ENCODE results near the gene TMEM220.

TMEM220 gene

DNA sequence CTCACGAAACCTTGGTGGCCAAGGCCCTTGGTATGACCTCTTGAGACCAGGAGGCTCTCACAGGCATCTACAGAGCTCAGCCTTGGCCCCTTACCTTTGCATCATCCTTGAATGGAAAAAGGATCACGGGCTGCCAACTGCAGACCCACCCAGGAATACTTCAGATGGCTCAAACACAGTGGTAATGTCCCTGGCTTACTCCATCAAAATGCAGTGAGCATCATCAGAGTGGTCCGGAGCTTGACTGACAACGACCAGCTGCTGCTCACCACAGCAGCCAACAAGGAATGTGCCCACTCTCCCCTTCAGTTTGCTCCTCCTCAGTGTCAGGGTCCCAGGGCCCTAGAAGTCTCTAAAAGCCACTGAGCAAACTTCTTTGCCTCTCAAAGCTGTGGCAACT is 55.1 kb downstream of the TMEM220 start:
- Histone ChIP-seq H3K9me2 (replicated peaks; ENCODE audit: control insufficient read depth, low read length) (no peaks in the 10 kb centered on the region), H3K36me3 (ENCODE audit: control insufficient read depth, low read length) (peaks cover 42% of the 10 kb centered on the region), H3K79me2 (ENCODE audit: control insufficient read depth, low read length) (no peaks in the 10 kb centered on the region), H3K4me3 (ENCODE audit: low read length) (no peak overlapping the region), H3K4me1 (ENCODE audit: control insufficient read depth, low read length) (no peaks in the 10 kb centered on the region), H3K27ac (ENCODE audit: low read depth, low read length) (no peak overlapping the region), H3K9me3 (ENCODE audit: control insufficient read depth, insufficient read depth, low read length) (no peaks in the 10 kb centered on the region), H3K27me3 (ENCODE audit: control insufficient read depth, low read length) (no peaks in the 10 kb centered on the region), H3F3A (ENCODE audit: control insufficient read depth, insufficient read depth) (no peaks in the 10 kb centered on the region), H3K4me2 (ENCODE audit: low read length) (no peak overlapping the region), H4K20me1 (ENCODE audit: control insufficient read depth, insufficient read depth, low read depth, low read length) (no peaks in the 10 kb centered on the region)
- TF ChIP-seq, protein P1, sequence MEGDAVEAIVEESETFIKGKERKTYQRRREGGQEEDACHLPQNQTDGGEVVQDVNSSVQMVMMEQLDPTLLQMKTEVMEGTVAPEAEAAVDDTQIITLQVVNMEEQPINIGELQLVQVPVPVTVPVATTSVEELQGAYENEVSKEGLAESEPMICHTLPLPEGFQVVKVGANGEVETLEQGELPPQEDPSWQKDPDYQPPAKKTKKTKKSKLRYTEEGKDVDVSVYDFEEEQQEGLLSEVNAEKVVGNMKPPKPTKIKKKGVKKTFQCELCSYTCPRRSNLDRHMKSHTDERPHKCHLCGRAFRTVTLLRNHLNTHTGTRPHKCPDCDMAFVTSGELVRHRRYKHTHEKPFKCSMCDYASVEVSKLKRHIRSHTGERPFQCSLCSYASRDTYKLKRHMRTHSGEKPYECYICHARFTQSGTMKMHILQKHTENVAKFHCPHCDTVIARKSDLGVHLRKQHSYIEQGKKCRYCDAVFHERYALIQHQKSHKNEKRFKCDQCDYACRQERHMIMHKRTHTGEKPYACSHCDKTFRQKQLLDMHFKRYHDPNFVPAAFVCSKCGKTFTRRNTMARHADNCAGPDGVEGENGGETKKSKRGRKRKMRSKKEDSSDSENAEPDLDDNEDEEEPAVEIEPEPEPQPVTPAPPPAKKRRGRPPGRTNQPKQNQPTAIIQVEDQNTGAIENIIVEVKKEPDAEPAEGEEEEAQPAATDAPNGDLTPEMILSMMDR (IDR thresholded peaks at IDR 0.05; ENCODE audit: low read depth, low read length, poor library complexity, severe bottlenecking), result no peak
- TF ChIP-seq EZH2phosphoT487 (IDR thresholded peaks at IDR 0.05; ENCODE audit: borderline replicate concordance, low read length), result no peak

DNA sequence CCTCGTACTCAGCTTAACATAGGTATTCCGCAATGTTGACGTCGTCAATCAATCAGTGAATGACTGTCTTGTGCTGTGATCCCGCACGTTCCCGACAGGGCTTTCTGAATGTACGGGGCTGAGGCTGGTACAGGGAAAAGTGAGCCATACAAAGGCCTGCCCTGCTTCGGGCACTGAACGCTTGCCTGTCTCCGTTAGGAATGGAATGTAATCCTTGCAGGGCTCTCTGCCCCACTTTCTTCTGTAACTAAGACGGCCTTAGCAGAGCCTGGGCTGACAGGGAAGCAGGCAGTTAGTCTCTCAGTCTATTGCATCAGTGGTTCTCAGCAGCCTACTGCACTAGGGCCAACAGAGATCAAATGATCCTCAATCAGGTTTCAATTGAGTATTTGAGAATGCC is 56.5 kb downstream of the TMEM220 start:
- no peaks in the 10 kb centered on the region for H3F3A ChIP-seq (ENCODE audit: control insufficient read depth, insufficient read depth)
- no peak overlapping the region for H3K4me2 ChIP-seq (ENCODE audit: low read length)
- H3K79me2 ChIP-seq (ENCODE audit: control insufficient read depth, low read length), result no peaks in the 10 kb centered on the region
- TF ChIP-seq EZH2phosphoT487 (IDR thresholded peaks at IDR 0.05; ENCODE audit: borderline replicate concordance, low read length), result no peak
- TF ChIP-seq, protein P1 (IDR thresholded peaks at IDR 0.05; ENCODE audit: low read depth, low read length, poor library complexity, severe bottlenecking), result no peak
- H3K9me3 ChIP-seq (ENCODE audit: control insufficient read depth, insufficient read depth, low read length), result no peaks in the 10 kb centered on the region
- H3K4me1 ChIP-seq (ENCODE audit: control insufficient read depth, low read length), result no peaks in the 10 kb centered on the region
- H3K27ac ChIP-seq (ENCODE audit: low read depth, low read length), result no peak overlapping the region
- H3K27me3 ChIP-seq (ENCODE audit: control insufficient read depth, low read length), result no peaks in the 10 kb centered on the region
- no peaks in the 10 kb centered on the region for H4K20me1 ChIP-seq (ENCODE audit: control insufficient read depth, insufficient read depth, low read depth, low read length)
- H3K36me3 ChIP-seq (ENCODE audit: control insufficient read depth, low read length), result peaks cover 31% of the 10 kb centered on the region
- H3K9me2 ChIP-seq (replicated peaks; ENCODE audit: control insufficient read depth, low read length), result no peaks in the 10 kb centered on the region
- no peak overlapping the region for H3K4me3 ChIP-seq (ENCODE audit: low read length)

DNA sequence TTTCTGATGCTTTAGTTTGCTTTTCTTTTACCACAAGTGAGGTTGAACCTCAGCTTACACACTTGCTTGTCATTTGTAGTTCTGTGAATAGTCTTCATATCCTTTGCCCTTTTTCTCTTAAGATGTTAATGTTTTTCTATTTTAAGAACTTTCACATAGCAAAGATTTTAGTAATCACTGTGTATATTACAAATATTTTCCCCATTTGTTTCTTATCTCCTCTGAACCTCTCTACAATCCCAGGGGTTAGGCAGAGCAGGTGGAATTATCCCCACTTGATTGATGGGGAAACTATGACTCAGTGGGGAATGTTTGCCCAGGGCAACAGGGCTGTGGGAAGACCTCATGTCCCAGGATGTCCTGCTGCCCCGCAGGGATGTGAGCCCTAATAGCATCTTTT is 61.0 kb downstream of the TMEM220 start:
- no peaks in the 10 kb centered on the region; the same call in 1 of the 2 replicates for H3K36me3 ChIP-seq (ENCODE audit: control insufficient read depth, low read length)
- H3K4me3 ChIP-seq (ENCODE audit: low read length), result no peak overlapping the region
- H3K9me3 ChIP-seq (ENCODE audit: control insufficient read depth, insufficient read depth, low read length), result no peaks in the 10 kb centered on the region
- TF ChIP-seq EZH2phosphoT487 (IDR thresholded peaks at IDR 0.05; ENCODE audit: borderline replicate concordance, low read length), result no peak
- TF ChIP-seq, protein P1 (IDR thresholded peaks at IDR 0.05; ENCODE audit: low read depth, low read length, poor library complexity, severe bottlenecking), result no peak
- no peaks in the 10 kb centered on the region for H3K27me3 ChIP-seq (ENCODE audit: control insufficient read depth, low read length)
- H3K9me2 ChIP-seq (replicated peaks; ENCODE audit: control insufficient read depth, low read length), result no peaks in the 10 kb centered on the region
- no peaks in the 10 kb centered on the region for H3K79me2 ChIP-seq (ENCODE audit: control insufficient read depth, low read length)
- no peaks in the 10 kb centered on the region for H3K4me1 ChIP-seq (ENCODE audit: control insufficient read depth, low read length)
- H3K4me2 ChIP-seq (ENCODE audit: low read length), result no peak overlapping the region
- no peaks in the 10 kb centered on the region for H4K20me1 ChIP-seq (ENCODE audit: control insufficient read depth, insufficient read depth, low read depth, low read length)
- no peak overlapping the region for H3K27ac ChIP-seq (ENCODE audit: low read depth, low read length)
- no peaks in the 10 kb centered on the region for H3F3A ChIP-seq (ENCODE audit: control insufficient read depth, insufficient read depth)

DNA sequence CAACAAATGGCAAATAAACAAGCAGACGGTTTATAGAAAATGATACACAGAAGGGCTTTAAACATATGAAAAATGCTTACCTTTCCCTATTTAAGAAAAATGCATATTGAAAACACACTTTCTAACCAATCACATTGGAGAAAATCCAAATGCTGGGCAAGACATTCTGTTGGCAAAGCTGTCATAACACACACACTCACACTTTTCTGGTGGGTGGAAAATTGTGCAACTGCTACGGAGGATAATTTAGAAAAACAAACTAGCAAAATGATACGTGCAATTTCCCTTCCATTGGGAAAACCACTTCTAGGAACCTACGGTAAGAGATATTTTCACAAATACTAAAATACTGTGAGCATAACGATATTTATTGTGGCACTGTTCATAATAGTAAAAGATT is 62.9 kb downstream of the TMEM220 start:
- TF ChIP-seq EZH2phosphoT487 (IDR thresholded peaks at IDR 0.05; ENCODE audit: borderline replicate concordance, low read length), result no peak
- TF ChIP-seq, protein P1 (IDR thresholded peaks at IDR 0.05; ENCODE audit: low read depth, low read length, poor library complexity, severe bottlenecking), result no peak
- Histone ChIP-seq H3K4me3 (ENCODE audit: low read length) (no peak overlapping the region), H3K27me3 (ENCODE audit: control insufficient read depth, low read length) (no peaks in the 10 kb centered on the region), H3K9me2 (replicated peaks; ENCODE audit: control insufficient read depth, low read length) (no peaks in the 10 kb centered on the region), H3F3A (ENCODE audit: control insufficient read depth, insufficient read depth) (no peaks in the 10 kb centered on the region), H3K4me1 (ENCODE audit: control insufficient read depth, low read length) (no peaks in the 10 kb centered on the region), H3K79me2 (ENCODE audit: control insufficient read depth, low read length) (no peaks in the 10 kb centered on the region), H3K9me3 (ENCODE audit: control insufficient read depth, insufficient read depth, low read length) (no peaks in the 10 kb centered on the region), H3K36me3 (ENCODE audit: control insufficient read depth, low read length) (no peaks in the 10 kb centered on the region), H4K20me1 (ENCODE audit: control insufficient read depth, insufficient read depth, low read depth, low read length) (no peaks in the 10 kb centered on the region), H3K4me2 (ENCODE audit: low read length) (no peak overlapping the region), H3K27ac (ENCODE audit: low read depth, low read length) (no peak overlapping the region)

Data from DOHH2 (cell line).